ENCODE data around the gene USP48.

Gene USP48

GRCh38 chr1:21775985-21776562 is 6.9 kb downstream of the USP48 start:
- Histone ChIP-seq H3K9ac (ENCODE audit: low read depth, low read length, poor library complexity, severe bottlenecking) (no peak overlapping the region), H3K4me1 (ENCODE audit: insufficient read depth, low read length, poor library complexity, severe bottlenecking) (peaks cover 19% of the 10 kb centered on the region), H3K27me3 (ENCODE audit: insufficient read depth, low read length, poor library complexity, severe bottlenecking) (no peaks in the 10 kb centered on the region), H2AFZ (ENCODE audit: low read length) (no peak overlapping the region), H3K79me2 (ENCODE audit: insufficient read depth, low read length) (peaks cover 96% of the 10 kb centered on the region), H3K9me2 (replicated peaks; ENCODE audit: low read depth, low read length) (no peaks in the 10 kb centered on the region), H3F3A (ENCODE audit: low read depth) (no peaks in the 10 kb centered on the region), H4K20me1 (ENCODE audit: insufficient read depth, low read length, poor library complexity, severe bottlenecking) (peaks cover 46% of the 10 kb centered on the region), H3K36me3 (ENCODE audit: insufficient read depth, low read length) (no peaks in the 10 kb centered on the region), H3K4me3 (ENCODE audit: low read length, poor library complexity, severe bottlenecking) (no peak overlapping the region), H3K4me2 (ENCODE audit: low read depth, low read length, poor library complexity, severe bottlenecking) (peak overlapping the region; percentile 5), H3K9me3 (ENCODE audit: insufficient read depth, low read depth, low read length) (no peaks in the 10 kb centered on the region)
- TF ChIP-seq EZH2phosphoT487 (IDR thresholded peaks at IDR 0.05; ENCODE audit: borderline replicate concordance) (no peak), CTCF (conservative IDR thresholded peaks at IDR 0.05; ENCODE audit: low read length) (no peak)

GRCh38 chr1:21775550-21775914 is 7.4 kb downstream of the USP48 start:
- Histone ChIP-seq H3K4me3 (ENCODE audit: low read length, poor library complexity, severe bottlenecking) (no peak overlapping the region), H3K9ac (ENCODE audit: low read depth, low read length, poor library complexity, severe bottlenecking) (no peak overlapping the region), H3K4me2 (ENCODE audit: low read depth, low read length, poor library complexity, severe bottlenecking) (no peak overlapping the region), H2AFZ (ENCODE audit: low read length) (no peak overlapping the region), H3K9me2 (replicated peaks; ENCODE audit: low read depth, low read length) (no peaks in the 10 kb centered on the region), H3K36me3 (ENCODE audit: insufficient read depth, low read length) (no peaks in the 10 kb centered on the region), H3K27me3 (ENCODE audit: insufficient read depth, low read length, poor library complexity, severe bottlenecking) (no peaks in the 10 kb centered on the region), H3K79me2 (ENCODE audit: insufficient read depth, low read length) (peaks cover 97% of the 10 kb centered on the region), H3F3A (ENCODE audit: low read depth) (no peaks in the 10 kb centered on the region), H4K20me1 (ENCODE audit: insufficient read depth, low read length, poor library complexity, severe bottlenecking) (peaks cover 46% of the 10 kb centered on the region), H3K4me1 (ENCODE audit: insufficient read depth, low read length, poor library complexity, severe bottlenecking) (peaks cover 19% of the 10 kb centered on the region), H3K9me3 (ENCODE audit: insufficient read depth, low read depth, low read length) (no peaks in the 10 kb centered on the region)
- TF ChIP-seq EZH2phosphoT487 (IDR thresholded peaks at IDR 0.05; ENCODE audit: borderline replicate concordance) (no peak), CTCF (conservative IDR thresholded peaks at IDR 0.05; ENCODE audit: low read length) (no peak)

GRCh38 chr1:21774835-21775549 is 8.0 kb downstream of the USP48 start:
- Histone ChIP-seq H3K79me2 (ENCODE audit: insufficient read depth, low read length) (peaks cover 97% of the 10 kb centered on the region), H3K9me3 (ENCODE audit: insufficient read depth, low read depth, low read length) (no peaks in the 10 kb centered on the region), H3F3A (ENCODE audit: low read depth) (no peaks in the 10 kb centered on the region), H3K9ac (ENCODE audit: low read depth, low read length, poor library complexity, severe bottlenecking) (no peak overlapping the region), H4K20me1 (ENCODE audit: insufficient read depth, low read length, poor library complexity, severe bottlenecking) (peaks cover 48% of the 10 kb centered on the region), H2AFZ (ENCODE audit: low read length) (no peak overlapping the region), H3K4me1 (ENCODE audit: insufficient read depth, low read length, poor library complexity, severe bottlenecking) (peaks cover 14% of the 10 kb centered on the region), H3K9me2 (replicated peaks; ENCODE audit: low read depth, low read length) (no peaks in the 10 kb centered on the region), H3K36me3 (ENCODE audit: insufficient read depth, low read length) (no peaks in the 10 kb centered on the region), H3K4me2 (ENCODE audit: low read depth, low read length, poor library complexity, severe bottlenecking) (no peak overlapping the region), H3K27me3 (ENCODE audit: insufficient read depth, low read length, poor library complexity, severe bottlenecking) (no peaks in the 10 kb centered on the region), H3K4me3 (ENCODE audit: low read length, poor library complexity, severe bottlenecking) (no peak overlapping the region)
- TF ChIP-seq CTCF (conservative IDR thresholded peaks at IDR 0.05; ENCODE audit: low read length) (no peak), EZH2phosphoT487 (IDR thresholded peaks at IDR 0.05; ENCODE audit: borderline replicate concordance) (no peak)
